IMR-90 (cell line): Measurements from ENCODE around the gene RAB3IL1. TPM values are rescaled to one million over a fixed set of nuclear protein-coding genes. Genes with fewer than 3 reads are reported as not detected.

Source experiments
- ATAC-seq: fragments of 200-7000 bp; cut with Tn5 transposase; 2 replicates; pipeline ENCODE4 v1.9.1; 2020; ENCODE audit warnings: low read depth, mild to moderate bottlenecking, moderate library complexity
- BruUV-seq: library from RNA; stranded (reverse); fragments of 400-500 nt; replicated peaks from 2 replicates; lab custom pipeline; 2021; lab: Mats Ljungman, UMichigan
- CTCF ChIA-PET: fragments of 300-600 bp; formaldehyde crosslinking; extraction: SDS; loops from one replicate; lab custom pipeline; 2021; ENCODE audit warnings: antibody characterized with exemption; lab: Yijun Ruan, JAX
- POLR2A ChIA-PET: fragments of 300-600 bp; sonication (Branson Sonifier 250); formaldehyde crosslinking; loops from one replicate; lab custom pipeline; 2022; ENCODE audit warnings: antibody characterized with exemption; ENCODE audit not compliant: unreplicated experiment; lab: Charles Lee
- DNase-seq: peaks from one replicate; pipeline ENCODE4 v3.0.0; 2013
- H2AFZ ChIP-seq: replicated peaks from 2 replicates; pipeline ENCODE3; 2013; ENCODE audit warnings: low read length, mild to moderate bottlenecking; ENCODE audit not compliant: poor library complexity
- H2AK5ac ChIP-seq: 2 replicates; pipeline ENCODE4 v1.6.1; 2013; ENCODE audit warnings: low read depth, low read length, inconsistent platforms
- H2AK9ac ChIP-seq: replicated peaks from 2 replicates; pipeline ENCODE3; 2013; ENCODE audit warnings: mild to moderate bottlenecking, low read depth, low read length, moderate library complexity; ENCODE audit not compliant: poor library complexity
- H2BK120ac ChIP-seq: 2 replicates; pipeline ENCODE4 v1.6.1; 2013; ENCODE audit warnings: low read depth, low read length, inconsistent platforms
- H2BK15ac ChIP-seq: 3 replicates; pipeline ENCODE4 v1.6.1; 2013; ENCODE audit warnings: low read depth, low read length, inconsistent platforms
- H2BK20ac ChIP-seq: 2 replicates; pipeline ENCODE4 v1.6.1; 2013; ENCODE audit warnings: low read depth, mild to moderate bottlenecking, inconsistent platforms, low read length, moderate library complexity
- H2BK5ac ChIP-seq: 2 replicates; pipeline ENCODE4 v1.6.1; 2013; ENCODE audit warnings: mild to moderate bottlenecking, low read depth, low read length, inconsistent platforms; ENCODE audit not compliant: poor library complexity, severe bottlenecking
- H3K14ac ChIP-seq: replicated peaks from 2 replicates; pipeline ENCODE4 v1.6.1; 2013; ENCODE audit warnings: low read depth, low read length, inconsistent platforms
- H3K18ac ChIP-seq: 2 replicates; pipeline ENCODE4 v1.6.1; 2013; ENCODE audit warnings: low read depth, low read length, control low read depth
- H3K23ac ChIP-seq: 2 replicates; pipeline ENCODE4 v1.6.1; 2013; ENCODE audit warnings: low read depth, low read length, inconsistent platforms
- H3K27ac ChIP-seq: 2 replicates; pipeline ENCODE4 v1.5.1; 2013; ENCODE audit warnings: mild to moderate bottlenecking, control low read depth, low read length; ENCODE audit not compliant: insufficient read depth
- H3K27me3 ChIP-seq: 2 replicates; pipeline ENCODE4 v1.6.1; 2013; ENCODE audit warnings: low read length; ENCODE audit not compliant: control insufficient read depth, insufficient read depth
- H3K36me3 ChIP-seq: 2 replicates; pipeline ENCODE4 v1.6.1; 2013; ENCODE audit warnings: low read length, mixed read lengths; ENCODE audit not compliant: control insufficient read depth, insufficient read depth
- H3K4ac ChIP-seq: 2 replicates; pipeline ENCODE4 v1.6.1; 2013; ENCODE audit warnings: low read depth, low read length, inconsistent platforms
- H3K4me1 ChIP-seq: 2 replicates; pipeline ENCODE4 v1.6.1; 2013; ENCODE audit warnings: low read length, mixed read lengths; ENCODE audit not compliant: control insufficient read depth, insufficient read depth
- H3K4me2 ChIP-seq: 2 replicates; pipeline ENCODE4 v1.6.1; 2013; ENCODE audit warnings: low read depth, mild to moderate bottlenecking, control low read depth, low read length, moderate library complexity
- H3K4me3 ChIP-seq: 2 replicates; pipeline ENCODE4 v1.5.1; 2013; ENCODE audit warnings: low read depth, mild to moderate bottlenecking, control low read depth, low read length, moderate library complexity; ENCODE audit not compliant: insufficient read depth
- H3K56ac ChIP-seq: 2 replicates; pipeline ENCODE4 v1.6.1; 2013; ENCODE audit warnings: low read length, inconsistent platforms; ENCODE audit not compliant: insufficient read depth; ENCODE audit errors: extremely low read depth
- H3K79me1 ChIP-seq, 2 experiments: 2 replicates each; pipeline ENCODE4 v1.6.1; 2013; ENCODE audit warnings: low read length in 2 of 2, inconsistent platforms in 1 of 2, low read depth in 1 of 2
- H3K9ac ChIP-seq: 2 replicates; pipeline ENCODE4 v1.6.1; 2013; ENCODE audit warnings: low read depth, low read length, control low read depth
- H3K9me1 ChIP-seq: 2 replicates; pipeline ENCODE4 v1.6.1; 2013; ENCODE audit warnings: low read length, inconsistent platforms; ENCODE audit not compliant: insufficient read depth
- H3K9me3 ChIP-seq: 2 replicates; pipeline ENCODE4 v1.6.1; 2013; ENCODE audit warnings: low read length; ENCODE audit not compliant: control insufficient read depth, insufficient read depth
- H4K20me1 ChIP-seq: 2 replicates; pipeline ENCODE4 v1.6.1; 2013; ENCODE audit warnings: low read length, inconsistent platforms; ENCODE audit not compliant: insufficient read depth
- H4K5ac ChIP-seq: 2 replicates; pipeline ENCODE4 v1.6.1; 2013; ENCODE audit warnings: mild to moderate bottlenecking, low read depth, low read length, control low read depth
- H4K8ac ChIP-seq, 2 experiments: 2 replicates each; pipeline ENCODE4 v1.6.1; 2013; ENCODE audit warnings: low read depth in 2 of 2, low read length in 2 of 2, control low read depth in 1 of 2, inconsistent platforms in 1 of 2
- H4K91ac ChIP-seq: 2 replicates; pipeline ENCODE4 v1.6.1; 2013; ENCODE audit warnings: low read depth, low read length, inconsistent platforms; ENCODE audit not compliant: insufficient read depth
- CEBPB ChIP-seq: IDR thresholded peaks from 2 replicates; pipeline ENCODE4 v1.6.1; 2012; ENCODE audit warnings: low read depth, low read length, improper control_type of control experiment
- WGBS, 2 experiments: methylation state at CpG; one replicate each; pipeline versions ENCODE4 v1.1.5 to v1.1.7; 2013; ENCODE audit warnings: missing lambda C conversion rate in 2 of 2; ENCODE audit not compliant: insufficient read length in 1 of 2; ENCODE audit errors: extremely low coverage in 2 of 2; 5-methylcytosine and 5-hydroxymethylcytosine counted together
- dilution Hi-C: fragments of 300-500 bp; cut with HindIII; formaldehyde crosslinking; loops from one replicate; pipeline ENCODE4 v1.14.3; 2018; ENCODE audit warnings: low sequenced_read_pairs; ENCODE audit not compliant: unreplicated experiment
- in situ Hi-C: fragments of 300-500 bp; cut with MboI; formaldehyde crosslinking; loops from 3 replicates; pipeline ENCODE4 v1.14.3; 2019; ENCODE audit warnings: low sequenced_read_pairs, inconsistent platforms, mixed read lengths
- intact Hi-C: fragments of 100-400 bp; cut with micrococcal nuclease; formaldehyde crosslinking; loops from 2 replicates; pipeline ENCODE4 v1.10.0; 2022
- polyA plus RNA-seq, 3 experiments: library from polyadenylated mRNA; depleted of rRNA; stranded (reverse); fragments of >200 nt; gene quantifications; 2 replicates each; pipeline ENCODE4 v1.2.3, GENCODE V29; 2012; ENCODE audit warnings: low replicate concordance in 1 of 3
- total RNA-seq: library from RNA; depleted of rRNA; stranded (reverse); fragments of >200 nt; gene quantifications from 2 replicates; pipeline ENCODE4 v1.2.3, GENCODE V29; 2012

RAB3IL1 gene
- total and polyA plus RNA-seq, 2 of the 4 experiments (the other 2 are of a cell fraction): 0.72 to 1.9 TPM

GRCh38 chr11:61959678-61960077 is 42.3 kb upstream of the RAB3IL1 start:
- Histone ChIP-seq H2AFZ (peak overlapping the region; percentile 2), H2BK20ac (no peak overlapping the region), H3K79me1 (peaks cover 0 to 38% of the 10 kb centered on the region in 2 experiments; a peak in 3 of 4 replicates), H3K9me1 (peaks cover 24% of the 10 kb centered on the region), H3K4me1 (peaks cover 12% of the 10 kb centered on the region), H3K56ac (no peak overlapping the region), H3K4me2 (no peak overlapping the region), H4K91ac (no peak overlapping the region), H2AK9ac (no peak overlapping the region), H4K8ac (no peak overlapping the region), H3K4ac (no peak overlapping the region), H3K4me3 (no peak overlapping the region), H3K36me3 (peaks cover 35% of the 10 kb centered on the region), H2AK5ac (no peak overlapping the region), H4K5ac (no peak overlapping the region), H3K9ac (no peak overlapping the region), H3K18ac (no peak overlapping the region), H3K27ac (no peak overlapping the region), H3K14ac (no peak overlapping the region), H2BK5ac (no peak overlapping the region), H2BK15ac (no peak overlapping the region), H3K9me3 (no peaks in the 10 kb centered on the region), H4K20me1 (peaks cover 35% of the 10 kb centered on the region), H3K27me3 (no peaks in the 10 kb centered on the region), H2BK120ac (no peak overlapping the region), H3K23ac (no peak overlapping the region)
- in situ Hi-C loops (loop anchor here (10.0 kb wide), 2 partner anchors 65 to 115 kb away; no protein-coding TSS in a partner anchor), intact Hi-C loops (no loop called here), dilution Hi-C loops (no loop called here)
- POLR2A ChIA-PET: no interaction called here
- TF ChIP-seq CEBPB: no peak
- BruUV-seq: no TSS peak
- no CpG with 5 or more reads among the region's 6 CpGs for WGBS, 2 experiments
- CTCF ChIA-PET: interaction anchor here (1.1 kb wide), 1 partner anchor 123 kb away, joined by 6 read pairs; no protein-coding TSS in a partner anchor
- DNase-seq: no peak
- ATAC-seq: no peak
